Endothelial cell of umbilical vein (primary cell): ENCODE data around the gene USP6NL. TPM values are rescaled to one million over a fixed set of nuclear protein-coding genes. Genes with fewer than 3 reads are reported as not detected.

ENCODE experiments used
- BruUV-seq: library from RNA; stranded (reverse); fragments of 400-500 nt; replicated peaks from 2 replicates; lab custom pipeline; 2021; lab: Mats Ljungman, UMichigan
- CTCF ChIA-PET: fragments of 300-600, 350-600 bp; sonication (Branson Sonifier 250); formaldehyde crosslinking; loops from one replicate; lab custom pipeline; 2021; ENCODE audit warnings: antibody characterized with exemption, inconsistent platforms; lab: Charles Lee
- POLR2A ChIA-PET: fragments of 300-600, 350-600 bp; sonication (Branson Sonifier 250); formaldehyde crosslinking; loops from one replicate; lab custom pipeline; 2021; ENCODE audit warnings: antibody characterized with exemption, inconsistent platforms; lab: Charles Lee
- DNase-seq: peaks from one replicate; pipeline ENCODE4 v3.0.0-alpha.2; 2011; ENCODE audit warnings: low read depth, low spot score
- FAIRE-seq: peaks from 2 replicates; lab custom pipeline; 2011; peaks lifted over from hg19 to GRCh38; lab: Jason Lieb, UNC
- H2AFZ ChIP-seq: 2 replicates; pipeline ENCODE4 v1.6.0; 2012; ENCODE audit warnings: low read depth, low read length, control low read depth, inconsistent platforms
- H3K27ac ChIP-seq: 2 replicates; pipeline ENCODE4 v1.5.1; 2011; ENCODE audit warnings: low read depth, mild to moderate bottlenecking, control low read depth, low read length, moderate library complexity; ENCODE audit not compliant: insufficient read depth
- H3K27me3 ChIP-seq, 2 experiments: 2 replicates each; pipeline versions ENCODE4 v1.6.0 to v1.6.1; 2011; ENCODE audit warnings: low read length in 2 of 2, mixed read lengths in 1 of 2; ENCODE audit not compliant: control insufficient read depth in 2 of 2, insufficient read depth in 2 of 2
- H3K36me3 ChIP-seq, 2 experiments: 2 replicates in 1 of 2; 3 replicates in 1 of 2; pipeline ENCODE4 v1.5.1; 2011; ENCODE audit warnings: low read length in 2 of 2, mild to moderate bottlenecking in 1 of 2, moderate library complexity in 1 of 2; ENCODE audit not compliant: control insufficient read depth in 2 of 2, insufficient read depth in 2 of 2; ENCODE audit errors: extremely low read depth in 1 of 2
- H3K4me1 ChIP-seq: 3 replicates; pipeline ENCODE4 v1.5.1; 2011; ENCODE audit warnings: mild to moderate bottlenecking, low read length; ENCODE audit not compliant: control insufficient read depth, insufficient read depth; ENCODE audit errors: extremely low read depth
- H3K4me2 ChIP-seq: 2 replicates; pipeline ENCODE4 v1.6.1; 2011; ENCODE audit warnings: low read length, control low read depth, mixed read lengths; ENCODE audit not compliant: insufficient read depth
- H3K4me3 ChIP-seq, 3 experiments: fragments of 200-600 bp in 1 of 3; sonication (generic), shearing (Covaris generic) in 1 of 3; replicated peaks in 1 of 3; 2 replicates each; pipeline ENCODE4 v1.5.1; 2011 to 2016; ENCODE audit warnings: control low read depth in 3 of 3, low read length in 3 of 3, mild to moderate bottlenecking in 2 of 3, inconsistent platforms in 1 of 3, low read depth in 1 of 3, moderate library complexity in 1 of 3; ENCODE audit not compliant: insufficient read depth in 1 of 3
- H3K79me2 ChIP-seq: 2 replicates; pipeline ENCODE4 v1.6.0; 2012; ENCODE audit warnings: low read length, inconsistent platforms; ENCODE audit not compliant: control insufficient read depth, insufficient read depth
- H3K9ac ChIP-seq: replicated peaks from 2 replicates; pipeline ENCODE3; 2011; ENCODE audit warnings: low read length, control low read depth; ENCODE audit not compliant: insufficient read depth; ENCODE audit errors: extremely low read depth
- H3K9me1 ChIP-seq: replicated peaks from 3 replicates; pipeline ENCODE4 v1.6.0; 2011; ENCODE audit warnings: mild to moderate bottlenecking, low read length; ENCODE audit not compliant: control insufficient read depth, insufficient read depth; ENCODE audit errors: extremely low read depth
- H3K9me3 ChIP-seq: replicated peaks from 2 replicates; pipeline ENCODE4 v1.5.1; 2012; ENCODE audit warnings: low read length, inconsistent platforms; ENCODE audit not compliant: control insufficient read depth, insufficient read depth
- H4K20me1 ChIP-seq: replicated peaks from 2 replicates; pipeline ENCODE3; 2011; ENCODE audit warnings: mild to moderate bottlenecking, low read length; ENCODE audit not compliant: control insufficient read depth, insufficient read depth; ENCODE audit errors: extremely low read depth
- EZH2 ChIP-seq: IDR thresholded peaks from 2 replicates; pipeline ENCODE4 v1.6.1; 2012; ENCODE audit warnings: borderline replicate concordance, low read depth, mild to moderate bottlenecking, moderate library complexity, low read length, inconsistent platforms; ENCODE audit not compliant: severe bottlenecking
- FOS ChIP-seq: IDR thresholded peaks from 2 replicates; pipeline ENCODE4 v1.6.1; 2011; ENCODE audit warnings: mild to moderate bottlenecking, low read length, moderate library complexity, borderline replicate concordance; ENCODE audit not compliant: insufficient read depth
- GATA2 ChIP-seq: IDR thresholded peaks from 2 replicates; pipeline ENCODE4 v1.7.0; 2011; ENCODE audit warnings: low read depth, mild to moderate bottlenecking, moderate library complexity, mixed read lengths, low read length; ENCODE audit not compliant: insufficient read length, insufficient read depth
- JUN ChIP-seq: IDR thresholded peaks from 2 replicates; pipeline ENCODE4 v1.6.1; 2011; ENCODE audit warnings: borderline replicate concordance, low read depth; ENCODE audit not compliant: insufficient read length, insufficient read depth
- MYC ChIP-seq: IDR thresholded peaks from one replicate; pipeline ENCODE4 v1.6.1; 2011; ENCODE audit warnings: mild to moderate bottlenecking, low read depth, low read length
- POLR2A ChIP-seq: IDR thresholded peaks from 2 replicates; pipeline ENCODE4 v1.6.1; 2012; ENCODE audit warnings: low read depth, mild to moderate bottlenecking, control low read depth, low read length
- POLR2AphosphoS5 ChIP-seq: IDR thresholded peaks from 2 replicates; pipeline ENCODE4 v1.6.1; 2012; ENCODE audit warnings: low read depth, mild to moderate bottlenecking, control low read depth, low read length, moderate library complexity; ENCODE audit not compliant: insufficient read depth
- dilution Hi-C: fragments of 300-500 bp; cut with MboI; formaldehyde crosslinking; loops from one replicate; pipeline ENCODE4 v1.15.0; 2019; ENCODE audit warnings: low sequenced_read_pairs; ENCODE audit not compliant: extremely low pct_ligation_motif_present
- intact Hi-C: fragments of 100-400 bp; cut with micrococcal nuclease; formaldehyde crosslinking; loops from one replicate; pipeline ENCODE4 v1.10.0; 2022
- polyA plus RNA-seq, 4 experiments: library from polyadenylated mRNA; depleted of rRNA in 3 of 4; stranded (reverse) in 3 of 4; unstranded in 1 of 4; fragments of >200 nt; gene quantifications; 2 replicates each; pipeline versions ENCODE4 v1.2.1 to v1.2.3, GENCODE V29; 2011 to 2012; ENCODE audit warnings: missing spikeins in 1 of 4
- total RNA-seq: library from RNA; stranded (reverse); gene quantifications from 2 replicates; pipeline ENCODE4 v1.2.3, GENCODE V29; 2021
- TF ChIP-seq, protein P1 (sequence below): IDR thresholded peaks from 2 replicates; pipeline ENCODE4 v1.6.1; 2011; ENCODE audit not compliant: insufficient read depth, insufficient read length
- TF ChIP-seq, protein P2 (sequence below), 2 donors: IDR thresholded peaks; 1 replicate in 1 of 2; 2 replicates in 1 of 2; pipeline ENCODE4 v1.5.1; 2011; ENCODE audit warnings: low read length in 2 of 2, mild to moderate bottlenecking in 2 of 2, moderate library complexity in 2 of 2, control low read depth in 1 of 2, inconsistent platforms in 1 of 2, low read depth in 1 of 2; ENCODE audit not compliant: insufficient read depth in 1 of 2; ENCODE audit errors: extremely low read depth in 1 of 2

USP6NL gene
- total and polyA plus RNA-seq, 2 donors (not counting 3 experiments of a cell fraction or from before 2014, with no cell fraction given): 13.5 to 29.2 TPM

DNA sequence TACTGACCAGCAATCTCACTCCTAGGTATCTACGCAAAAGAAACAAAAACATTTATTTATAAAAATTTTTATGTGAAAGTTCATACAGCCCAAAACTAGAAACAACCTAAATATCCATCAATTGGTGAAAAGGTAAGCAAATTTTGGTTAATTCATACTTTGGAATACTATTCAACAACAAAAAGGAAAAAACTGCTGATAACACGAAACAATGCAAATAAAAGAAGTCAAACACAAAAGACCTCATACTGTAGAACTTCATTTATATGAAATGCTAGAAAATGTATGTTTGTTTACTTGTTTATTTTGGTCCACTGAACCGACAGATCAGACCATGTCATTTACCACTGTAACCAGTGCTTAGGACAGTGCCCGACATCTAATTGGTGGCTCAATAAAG, 60.3 kb downstream of the USP6NL start:
- no peaks in the 10 kb centered on the region for H3K36me3 ChIP-seq
- H3K4me1 ChIP-seq: peaks cover 32% of the 10 kb centered on the region
- TF ChIP-seq JUN (no peak), POLR2A (no peak), POLR2AphosphoS5 (no peak), FOS (no peak), EZH2 (no peak), GATA2 (no peak), MYC (no peak)
- TF ChIP-seq, protein P1, sequence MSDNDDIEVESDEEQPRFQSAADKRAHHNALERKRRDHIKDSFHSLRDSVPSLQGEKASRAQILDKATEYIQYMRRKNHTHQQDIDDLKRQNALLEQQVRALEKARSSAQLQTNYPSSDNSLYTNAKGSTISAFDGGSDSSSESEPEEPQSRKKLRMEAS: no peak
- TF ChIP-seq, protein P2, sequence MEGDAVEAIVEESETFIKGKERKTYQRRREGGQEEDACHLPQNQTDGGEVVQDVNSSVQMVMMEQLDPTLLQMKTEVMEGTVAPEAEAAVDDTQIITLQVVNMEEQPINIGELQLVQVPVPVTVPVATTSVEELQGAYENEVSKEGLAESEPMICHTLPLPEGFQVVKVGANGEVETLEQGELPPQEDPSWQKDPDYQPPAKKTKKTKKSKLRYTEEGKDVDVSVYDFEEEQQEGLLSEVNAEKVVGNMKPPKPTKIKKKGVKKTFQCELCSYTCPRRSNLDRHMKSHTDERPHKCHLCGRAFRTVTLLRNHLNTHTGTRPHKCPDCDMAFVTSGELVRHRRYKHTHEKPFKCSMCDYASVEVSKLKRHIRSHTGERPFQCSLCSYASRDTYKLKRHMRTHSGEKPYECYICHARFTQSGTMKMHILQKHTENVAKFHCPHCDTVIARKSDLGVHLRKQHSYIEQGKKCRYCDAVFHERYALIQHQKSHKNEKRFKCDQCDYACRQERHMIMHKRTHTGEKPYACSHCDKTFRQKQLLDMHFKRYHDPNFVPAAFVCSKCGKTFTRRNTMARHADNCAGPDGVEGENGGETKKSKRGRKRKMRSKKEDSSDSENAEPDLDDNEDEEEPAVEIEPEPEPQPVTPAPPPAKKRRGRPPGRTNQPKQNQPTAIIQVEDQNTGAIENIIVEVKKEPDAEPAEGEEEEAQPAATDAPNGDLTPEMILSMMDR (IDR thresholded peaks at IDR 0.05; ENCODE audit: extremely low read depth in 1 of 2, insufficient read depth in 1 of 2, low read depth in 1 of 2, low read length in 2 of 2): no peak
- BruUV-seq: no TSS peak
- FAIRE-seq (no peak), DNase-seq (no peak)
- ChIA-PET CTCF (interaction anchor here (0.9 to 1.5 kb wide), 5 partner anchors 9 to 174 kb away, joined by 4 to 9 read pairs (median 5); no protein-coding TSS in a partner anchor), POLR2A (no interaction called here)
- intact Hi-C loops: no loop called here
- peaks cover 33% of the 10 kb centered on the region for H3K79me2 ChIP-seq
- dilution Hi-C loops: no loop called here
- H3K27me3 ChIP-seq: no peaks in the 10 kb centered on the region
- H3K9me3 ChIP-seq: no peaks in the 10 kb centered on the region
- H3K27ac ChIP-seq: no peak overlapping the region
- no peak overlapping the region for H3K4me3 ChIP-seq
- peaks cover under 1% of the 10 kb centered on the region for H4K20me1 ChIP-seq
- no peak overlapping the region for H3K9ac ChIP-seq
- H2AFZ ChIP-seq: no peak overlapping the region
- peak overlapping the region; percentile 53 for H3K4me2 ChIP-seq
- H3K9me1 ChIP-seq: no peaks in the 10 kb centered on the region
